HepG2 (cell line): ENCODE data around the gene TBC1D20.

Source experiments
- FLYWCH1 ChIP-seq: sonication (generic); formaldehyde crosslinking; IDR thresholded peaks from 2 replicates; pipeline ENCODE4 v1.8.1; 2023; ENCODE audit warnings: mild to moderate bottlenecking, missing genetic modification reagents
- REL ChIP-seq: sonication (generic); formaldehyde crosslinking; conservative IDR thresholded peaks from 2 replicates; pipeline ENCODE4 v1.8.0; 2022; ENCODE audit warnings: mild to moderate bottlenecking, missing genetic modification reagents, moderate library complexity
- TF ChIP-seq, protein P1 (sequence below): sonication (generic); formaldehyde crosslinking; IDR thresholded peaks from 2 replicates; pipeline ENCODE4 v1.5.0; 2020; ENCODE audit warnings: mild to moderate bottlenecking, missing genetic modification reagents, moderate library complexity

DNA sequence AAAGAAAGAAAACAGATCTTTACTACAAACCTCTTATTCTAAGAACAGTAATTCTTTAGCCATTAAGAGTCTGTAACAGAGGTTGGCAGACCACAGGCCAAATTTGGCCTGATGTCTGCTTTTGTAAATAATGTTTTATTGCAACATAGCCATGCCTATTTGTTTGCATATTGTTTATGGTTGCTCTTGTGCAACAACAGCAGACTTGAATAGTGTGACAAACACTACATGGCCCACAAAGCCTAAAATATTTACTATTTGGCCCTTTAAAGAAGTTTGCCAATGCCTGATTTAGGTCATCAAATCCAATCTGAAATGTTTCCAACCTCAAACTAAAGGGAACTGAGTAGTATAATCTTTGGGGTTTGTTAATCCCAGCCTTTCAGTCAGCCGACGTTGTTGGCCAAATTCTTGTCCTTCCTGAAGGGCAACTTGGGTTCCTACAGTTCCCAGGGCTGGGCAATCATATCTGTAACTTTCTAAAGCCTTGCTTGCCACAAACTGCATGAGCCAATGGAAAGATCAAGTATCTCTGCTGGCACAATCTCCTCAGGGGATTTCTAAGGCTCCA, 33.9 kb upstream of the TBC1D20 start:
- TF ChIP-seq, protein P1, sequence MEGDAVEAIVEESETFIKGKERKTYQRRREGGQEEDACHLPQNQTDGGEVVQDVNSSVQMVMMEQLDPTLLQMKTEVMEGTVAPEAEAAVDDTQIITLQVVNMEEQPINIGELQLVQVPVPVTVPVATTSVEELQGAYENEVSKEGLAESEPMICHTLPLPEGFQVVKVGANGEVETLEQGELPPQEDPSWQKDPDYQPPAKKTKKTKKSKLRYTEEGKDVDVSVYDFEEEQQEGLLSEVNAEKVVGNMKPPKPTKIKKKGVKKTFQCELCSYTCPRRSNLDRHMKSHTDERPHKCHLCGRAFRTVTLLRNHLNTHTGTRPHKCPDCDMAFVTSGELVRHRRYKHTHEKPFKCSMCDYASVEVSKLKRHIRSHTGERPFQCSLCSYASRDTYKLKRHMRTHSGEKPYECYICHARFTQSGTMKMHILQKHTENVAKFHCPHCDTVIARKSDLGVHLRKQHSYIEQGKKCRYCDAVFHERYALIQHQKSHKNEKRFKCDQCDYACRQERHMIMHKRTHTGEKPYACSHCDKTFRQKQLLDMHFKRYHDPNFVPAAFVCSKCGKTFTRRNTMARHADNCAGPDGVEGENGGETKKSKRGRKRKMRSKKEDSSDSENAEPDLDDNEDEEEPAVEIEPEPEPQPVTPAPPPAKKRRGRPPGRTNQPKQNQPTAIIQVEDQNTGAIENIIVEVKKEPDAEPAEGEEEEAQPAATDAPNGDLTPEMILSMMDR (CRISPR knock-in tag) = no peak
- TF ChIP-seq REL = no peak
- TF ChIP-seq FLYWCH1 (CRISPR knock-in tag) = no peak
